CD4-positive, alpha-beta T cell treated with Interleukin-17A for 4 hours (primary cell): ENCODE results near the gene CMC4.

Experiments used
- DNase-seq: peaks from one replicate; pipeline ENCODE4 v3.0.0-alpha.2; 2020; ENCODE audit warnings: mixed read lengths

Gene CMC4

DNA sequence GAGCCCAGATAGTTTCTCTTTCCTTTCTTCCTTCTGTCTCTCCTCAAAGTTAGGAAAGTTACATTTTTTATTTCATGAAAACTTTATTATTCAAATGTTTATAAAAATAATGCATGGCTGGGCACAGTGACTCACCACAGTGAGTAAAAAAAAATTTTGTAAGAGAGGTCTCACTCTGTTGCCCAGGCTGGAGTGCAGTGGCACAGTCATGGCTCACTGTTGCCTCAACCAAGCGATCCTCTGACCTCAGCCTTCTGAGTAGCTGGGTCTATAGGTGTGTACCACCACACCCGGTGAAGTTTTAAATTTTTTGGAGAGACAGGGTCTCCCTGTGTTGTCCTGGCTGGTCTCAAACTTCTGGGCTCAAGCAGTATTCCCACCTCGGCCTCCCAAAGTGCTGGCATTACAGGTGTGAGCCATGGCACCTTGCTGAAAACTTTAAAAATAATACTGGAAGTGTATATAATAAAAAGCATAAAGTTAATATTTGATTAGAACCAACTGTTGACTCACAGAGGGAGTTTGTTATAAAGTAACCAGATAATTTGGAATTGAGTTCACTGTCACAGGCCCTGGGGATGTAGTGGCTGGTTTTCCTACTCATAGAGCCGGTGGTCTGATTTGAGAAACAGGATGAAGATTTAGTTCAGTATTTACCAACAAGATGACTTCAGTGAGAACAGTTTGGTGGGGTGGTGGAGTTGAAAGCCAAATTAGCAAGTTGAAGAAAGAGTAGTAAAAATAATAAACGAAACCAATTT, 18.0 kb downstream of the CMC4 start:
- DNase-seq = no peak

DNA sequence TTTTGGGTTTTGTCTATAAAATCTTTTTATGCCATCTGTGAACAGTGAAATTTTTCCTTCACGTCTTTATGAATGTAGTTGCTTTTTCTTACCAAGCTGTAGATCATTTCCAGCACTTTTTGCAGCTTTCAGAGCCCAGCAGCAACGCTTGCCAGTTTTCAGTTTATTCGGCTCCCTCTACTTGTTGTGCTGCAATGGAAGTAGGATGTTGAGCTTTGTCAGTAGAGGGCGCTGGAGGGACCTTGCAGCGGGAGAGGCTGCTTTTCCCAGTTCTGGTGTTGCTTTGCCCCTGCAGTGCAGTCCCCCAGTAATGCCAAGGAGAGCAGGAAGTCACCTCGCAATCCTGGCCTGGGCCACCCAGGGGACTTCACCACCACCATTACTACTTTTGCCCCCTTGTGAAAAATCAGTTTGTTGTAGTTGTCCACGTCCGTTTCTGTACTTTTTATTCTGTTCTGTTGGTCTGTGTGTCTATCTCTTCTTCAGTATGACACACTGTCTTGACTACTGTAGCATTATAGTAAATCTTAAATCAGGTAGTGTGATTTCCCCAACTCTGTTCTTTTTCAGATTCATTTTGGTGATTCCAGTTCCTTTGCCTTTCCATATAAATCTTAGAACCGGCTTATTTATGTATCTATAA, 21.8 kb downstream of the CMC4 start:
- DNase-seq = peak; percentile 69

DNA sequence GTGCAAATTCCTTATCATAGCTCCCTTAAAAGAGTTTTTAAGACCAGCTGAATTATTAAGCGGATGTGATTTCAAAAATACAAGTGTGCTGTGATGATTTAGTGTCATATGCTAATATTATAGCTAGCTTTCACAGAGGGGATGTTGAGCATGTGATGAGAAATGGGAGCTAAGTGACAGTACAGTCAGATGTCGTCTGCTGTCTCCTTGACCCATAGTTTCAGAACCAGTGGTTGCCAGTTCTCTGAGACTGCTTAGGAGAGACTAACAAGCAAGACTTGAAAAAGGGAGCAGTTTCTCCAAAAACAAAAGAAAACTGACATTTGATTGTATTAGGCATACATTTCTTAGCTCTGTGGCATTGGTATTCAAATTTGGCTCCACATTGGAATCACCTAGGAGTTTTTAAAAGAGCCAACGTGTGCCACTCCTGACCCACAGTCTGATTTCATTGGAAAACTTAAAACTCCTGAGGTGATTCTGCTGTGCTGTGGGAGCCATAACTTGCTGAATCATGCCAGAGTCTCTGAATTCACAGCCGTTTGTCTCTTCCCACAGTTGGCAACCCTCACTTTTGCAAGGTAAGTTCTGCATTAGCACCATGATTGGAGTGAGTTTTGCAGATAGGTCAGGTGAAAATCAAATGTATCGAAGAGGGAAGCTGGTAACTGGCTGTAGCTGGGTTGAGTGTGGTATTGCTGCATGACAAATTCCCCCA, 24.0 kb downstream of the CMC4 start:
- DNase-seq = no peak

DNA sequence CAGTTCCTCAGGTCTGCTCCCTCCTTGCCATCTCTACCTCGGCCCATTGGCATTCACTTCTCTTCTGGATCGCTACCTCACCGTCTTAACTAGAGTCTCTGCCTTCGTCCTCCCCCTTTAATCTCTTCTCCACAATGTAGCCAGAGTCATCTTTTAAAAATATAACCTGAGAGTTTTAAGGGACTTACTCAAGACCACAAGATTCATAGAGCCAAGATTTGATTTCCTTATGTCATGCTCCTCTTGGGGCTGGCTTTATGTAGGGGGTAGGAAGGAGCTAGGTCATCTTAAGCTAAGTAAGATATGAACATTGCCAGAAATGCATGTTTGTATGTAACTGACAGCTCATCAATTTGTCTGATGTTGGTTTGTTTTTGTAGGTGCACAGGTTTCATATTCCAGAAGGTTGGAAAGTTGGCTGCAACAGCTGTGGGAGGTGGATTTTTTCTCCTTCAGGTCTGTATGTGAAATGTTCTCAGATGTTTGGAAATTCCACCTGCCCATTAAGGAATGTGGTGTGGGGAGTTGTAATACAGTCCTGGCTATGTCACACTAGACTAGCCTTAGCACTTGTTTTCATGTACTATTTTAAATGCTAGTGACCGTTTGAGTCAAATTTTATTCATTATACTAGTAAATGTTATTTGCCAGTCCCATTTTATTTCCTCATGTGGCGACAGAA, 24.7 kb downstream of the CMC4 start:
- DNase-seq = no peak

DNA sequence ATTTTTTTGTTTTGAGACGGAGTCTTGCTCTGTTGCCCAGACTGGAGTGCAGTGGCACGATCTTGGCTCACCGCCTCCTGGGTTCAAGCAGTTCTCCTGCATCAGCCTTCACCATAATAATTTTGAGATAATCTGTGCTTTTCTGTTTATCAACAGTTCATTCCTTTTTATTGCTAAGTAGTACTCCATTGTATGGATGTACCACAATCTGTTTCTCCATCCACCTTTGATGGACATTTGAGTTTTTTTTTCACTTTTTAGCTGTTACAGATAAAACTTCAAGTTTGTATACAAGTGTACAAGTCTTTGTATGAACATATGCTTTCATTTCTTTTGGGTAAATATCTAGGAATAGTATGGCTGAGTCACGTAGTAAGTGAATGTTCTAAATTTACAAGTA, 35.2 kb downstream of the CMC4 start:
- no peak for DNase-seq

DNA sequence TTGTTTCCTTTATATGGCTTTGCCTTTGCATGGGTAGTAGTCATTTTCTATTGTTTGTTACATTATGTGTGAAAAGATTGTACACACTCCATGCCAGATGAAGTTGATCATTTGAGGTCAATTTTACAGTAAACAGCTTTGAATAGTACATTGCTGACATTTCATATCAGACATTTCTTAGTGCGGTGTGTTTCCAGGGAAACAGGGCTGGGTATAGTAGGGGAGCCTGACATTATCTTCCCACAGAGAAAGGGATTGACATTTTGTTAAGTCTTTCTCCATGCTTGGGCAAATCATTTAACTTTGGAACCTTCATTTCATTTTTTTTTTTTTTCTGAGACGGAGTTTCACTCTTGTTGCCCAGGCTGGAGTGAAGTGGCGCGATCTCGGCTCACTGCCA, 39.3 kb downstream of the CMC4 start:
- no peak for DNase-seq

DNA sequence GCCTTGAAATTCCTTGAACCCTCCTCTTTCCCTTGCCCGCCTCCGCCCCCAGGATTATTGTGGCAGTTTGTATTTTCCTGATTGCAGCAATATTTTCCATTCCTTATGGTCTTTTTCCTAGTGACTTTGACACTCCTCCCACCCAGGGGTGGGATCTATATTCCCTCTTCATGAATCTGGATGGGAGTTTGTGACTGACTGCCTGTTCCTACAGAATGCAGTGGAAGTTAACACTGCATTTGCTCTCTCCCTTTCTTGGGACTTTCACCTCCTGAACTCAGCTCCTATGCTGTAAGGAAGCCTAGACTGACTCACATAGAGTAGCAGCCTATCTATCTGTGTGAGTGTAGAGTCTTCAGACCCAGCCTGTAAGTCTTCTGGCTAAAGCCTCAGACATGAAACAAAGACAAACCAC, 42.1 kb downstream of the CMC4 start:
- no peak for DNase-seq

DNA sequence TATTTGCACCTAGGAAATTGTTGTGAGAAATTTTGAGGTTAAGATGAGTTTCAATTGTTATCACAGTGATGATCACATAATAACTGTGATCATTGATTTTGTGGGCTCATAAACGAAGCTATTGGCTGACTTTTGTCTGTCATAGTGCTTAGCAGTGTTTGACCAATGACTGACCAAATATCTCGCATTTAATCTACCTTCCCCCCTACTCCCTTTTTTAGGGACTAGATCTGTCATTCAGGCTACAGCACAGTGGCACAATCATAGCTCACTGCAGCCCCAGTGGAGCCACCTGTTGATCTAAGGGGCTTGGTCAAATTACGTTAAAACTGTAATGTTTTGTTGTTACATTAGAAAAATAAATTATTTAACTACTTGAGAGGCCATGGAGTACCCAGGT, 42.8 kb downstream of the CMC4 start:
- no peak for DNase-seq

DNA sequence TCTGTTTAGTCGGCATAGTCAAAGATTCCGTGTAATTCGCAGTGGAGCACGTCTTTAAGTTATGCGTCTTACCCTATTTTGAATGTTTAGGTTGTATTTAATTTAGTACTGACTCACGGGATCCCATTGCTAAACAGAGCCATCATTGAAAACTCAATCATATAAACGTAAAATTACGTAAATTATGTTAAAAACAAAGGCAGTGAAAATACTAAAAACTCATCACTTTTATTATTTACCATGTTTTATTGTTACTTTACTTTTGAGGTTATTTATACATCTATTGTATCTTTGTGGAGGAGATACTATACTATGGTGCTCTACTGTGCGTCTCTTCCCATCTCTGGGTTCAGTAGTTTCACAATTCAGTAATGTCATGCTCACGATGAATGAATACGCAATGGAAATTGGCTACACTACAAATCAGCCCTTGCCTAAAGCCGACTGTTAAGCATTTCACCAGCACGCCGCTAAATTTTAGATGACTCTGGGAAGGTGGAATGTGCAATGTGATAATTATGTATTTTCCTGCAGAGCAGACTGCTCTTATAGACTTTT, 43.3 kb downstream of the CMC4 start:
- DNase-seq = no peak

DNA sequence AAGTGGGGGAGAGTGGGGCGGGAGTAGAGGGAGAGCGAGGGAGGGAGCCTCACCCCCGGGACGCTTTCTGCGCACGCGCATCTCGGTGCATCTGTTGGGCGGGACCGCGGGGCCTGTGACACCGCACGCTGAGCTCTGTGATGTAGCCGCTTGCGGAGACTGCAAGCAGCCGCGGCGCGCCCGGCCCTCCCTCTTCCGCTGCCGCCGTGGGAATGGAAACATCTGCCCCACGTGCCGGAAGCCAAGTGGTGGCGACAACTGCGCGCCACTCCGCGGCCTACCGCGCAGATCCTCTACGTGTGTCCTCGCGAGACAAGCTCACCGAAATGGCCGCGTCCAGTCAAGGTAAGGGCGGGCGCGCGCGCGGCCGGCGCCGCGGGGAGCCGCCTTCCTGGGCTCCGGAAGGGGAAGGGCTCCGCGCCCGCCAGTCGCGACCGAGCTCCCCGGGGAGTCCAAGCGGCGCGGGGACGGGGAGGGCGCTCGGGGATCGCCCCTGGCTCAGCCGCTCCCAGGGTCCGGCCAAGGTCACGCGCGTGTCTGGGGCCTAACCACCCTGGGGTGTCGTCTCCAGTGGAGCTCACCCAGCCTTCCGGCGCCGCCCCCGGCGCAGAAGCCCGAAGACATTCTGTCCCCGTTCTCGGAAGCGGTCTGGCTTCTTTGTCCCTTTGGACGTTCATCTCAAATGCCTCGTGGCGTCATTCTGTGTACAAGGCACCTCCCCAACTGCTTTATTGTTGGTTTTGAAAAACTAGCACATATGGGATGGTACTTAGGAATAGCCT, 44.0 kb downstream of the CMC4 start, which contains the start of gene FUNDC2:
FUNDC2 (plus strand) TSS at position 118 of the 782 bp plus-strand sequence; CDS start at position 213, 95 bp downstream.
- DNase-seq = peak; percentile 93

DNA sequence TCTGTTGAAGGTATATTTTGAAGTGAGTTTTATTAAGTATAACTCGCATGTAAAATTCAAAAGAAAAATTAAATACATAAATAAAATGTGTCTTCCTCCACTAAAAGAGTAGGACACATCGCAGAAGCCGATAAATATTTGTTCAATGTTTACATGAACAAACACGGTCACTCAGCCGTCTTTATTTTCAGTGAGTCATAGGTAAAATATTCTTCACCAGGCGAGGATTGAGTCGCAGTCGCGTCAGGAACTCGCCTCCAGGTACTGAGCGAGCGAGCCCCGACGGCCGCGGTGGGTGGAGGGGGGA, 44.6 kb downstream of the CMC4 start:
- DNase-seq = no peak

DNA sequence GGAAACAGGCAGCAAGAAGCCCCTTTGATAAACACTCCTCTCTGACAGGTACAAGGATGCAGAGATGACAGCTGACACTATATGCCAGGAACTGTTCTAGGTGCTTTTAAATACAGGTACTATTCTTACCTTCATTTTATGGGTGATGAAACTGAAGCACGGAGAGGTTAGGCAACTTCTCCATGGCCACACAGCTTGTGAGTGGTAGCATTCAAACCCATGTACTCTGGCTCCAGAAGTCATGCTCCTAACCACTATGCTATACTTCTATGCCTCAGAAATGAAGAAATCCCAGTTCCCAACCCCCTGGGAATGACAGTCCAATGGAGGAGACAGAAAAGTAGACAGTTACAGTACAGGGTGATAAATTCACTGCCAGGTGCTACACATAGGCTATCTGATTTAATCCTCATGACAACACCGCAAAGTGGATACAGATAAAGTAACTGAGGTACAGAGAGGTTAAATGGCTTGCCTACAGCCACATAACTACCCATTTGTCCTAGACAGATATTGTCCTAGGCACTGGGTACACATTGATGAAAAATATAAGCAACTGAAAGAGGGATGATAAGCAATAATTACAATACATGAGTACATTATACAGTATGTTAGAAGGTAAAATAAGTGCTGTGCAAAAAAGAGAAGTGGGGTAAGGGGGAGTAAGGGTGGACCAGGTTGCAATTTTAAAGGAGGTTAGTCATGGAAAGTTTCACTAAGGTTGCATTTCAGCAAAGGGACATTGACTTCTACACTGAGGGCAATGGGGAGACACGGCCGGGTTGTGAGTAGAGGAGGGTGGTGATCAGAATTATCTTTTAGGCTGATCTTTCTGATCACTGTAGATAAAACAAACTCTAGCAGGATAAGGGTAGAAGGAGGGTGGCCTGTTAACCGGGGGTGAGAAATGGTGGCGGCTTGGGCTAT, 46.8 kb downstream of the CMC4 start:
- DNase-seq = no peak

DNA sequence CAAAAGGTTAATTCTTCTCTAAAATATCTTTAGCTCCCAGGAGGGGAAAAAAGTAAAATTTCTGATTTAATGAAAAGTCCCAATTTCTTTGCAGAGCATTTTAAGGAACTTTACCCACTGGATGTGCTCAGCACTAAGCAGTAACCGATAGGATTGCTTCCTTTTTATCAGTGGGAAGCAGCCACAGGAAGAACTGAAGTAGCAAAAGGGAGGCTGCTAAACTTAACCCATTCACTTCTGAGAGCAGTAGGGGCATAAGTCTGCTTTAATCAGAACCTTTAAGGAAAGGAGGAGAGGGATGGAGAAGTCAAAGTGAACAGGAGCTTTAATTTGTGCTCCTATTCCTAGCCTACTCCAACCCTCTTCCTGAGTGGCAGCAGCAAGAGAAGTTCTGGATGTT, 48.4 kb downstream of the CMC4 start, which contains the start of gene F8:
F8 (minus strand) TSS at position 139 of the 400 bp plus-strand sequence. CDS start 171 bp downstream, outside the sequence.
- DNase-seq = no peak

DNA sequence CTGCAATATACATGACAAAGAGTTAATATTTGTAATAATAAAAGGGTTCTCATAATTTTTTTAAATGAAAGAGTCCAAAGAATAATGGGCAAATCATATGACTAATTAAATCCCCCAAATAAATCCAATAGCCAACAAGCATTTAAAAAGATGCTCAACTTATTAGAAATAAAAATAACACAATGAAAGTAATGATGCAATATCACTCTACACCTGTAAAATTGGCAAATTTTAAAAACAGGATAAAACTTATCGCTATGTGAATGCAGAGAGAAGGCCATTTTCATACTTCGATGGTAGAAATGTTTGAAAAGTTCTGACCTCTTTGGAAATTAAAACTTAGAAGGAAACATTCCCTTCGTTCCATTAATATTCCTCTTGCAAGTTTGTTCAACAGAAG, 50.3 kb downstream of the CMC4 start:
- no peak for DNase-seq
